LHCN-M2 (cell line): ENCODE data around the gene KIF16B. TPM values are rescaled to one million over a fixed set of nuclear protein-coding genes. Genes with fewer than 3 reads are reported as not detected.

Experiments
- total RNA-seq: library from RNA; depleted of rRNA; stranded (reverse); fragments of >200 nt; gene quantifications from 2 replicates; pipeline ENCODE4 v1.2.3, GENCODE V29; 2014; rRNA removed

Gene KIF16B
- total RNA-seq, 1 experiment from 2014 or later, result 8.6 TPM

Other genes starting within 250 kb of the KIF16B start
- 48.5 and 59.8 TPM in 2 replicates for gene SNRPB2, start 156.6 kb upstream of the KIF16B start, total RNA-seq
- not detected in 2 replicates for gene OTOR, start 174.9 kb upstream of the KIF16B start, total RNA-seq